Measurements from ENCODE around the gene TNRC6C. TPM values are rescaled to one million over a fixed set of nuclear protein-coding genes. Genes with fewer than 3 reads are reported as not detected.
"Not testable (repeated sequence)": the region's sequence is repeated elsewhere in the genome, so short reads cannot be mapped to it uniquely, and the experiment has no call there.

TNRC6C gene
- total RNA-seq, 3 donors from 2014 or later, result 19.6 to 25.0 (median 20.4) TPM

GRCh38 chr17:78075011-78075410 is 116.5 kb downstream of the TNRC6C start:
- Mint-ChIP-seq H3K4me3 (no peak overlapping the region), H3K4me1 (ENCODE audit: low read depth) (no peaks in the 10 kb centered on the region), H3K27me3 (ENCODE audit: low read depth) (no peaks in the 10 kb centered on the region), H3K9me3 (no peaks in the 10 kb centered on the region), H3K36me3 (ENCODE audit: insufficient read depth) (peaks cover 42% of the 10 kb centered on the region)
- DNase-seq (no peak), ATAC-seq (no peak)

GRCh38 chr17:78075545-78075944 is 117.0 kb downstream of the TNRC6C start:
- H3K27me3 Mint-ChIP-seq (ENCODE audit: low read depth), result no peaks in the 10 kb centered on the region
- H3K9me3 Mint-ChIP-seq, result no peaks in the 10 kb centered on the region
- H3K4me3 Mint-ChIP-seq, result no peak overlapping the region
- peaks cover 39% of the 10 kb centered on the region for H3K36me3 Mint-ChIP-seq (ENCODE audit: insufficient read depth)
- DNase-seq, result no peak
- no peaks in the 10 kb centered on the region for H3K4me1 Mint-ChIP-seq (ENCODE audit: low read depth)
- ATAC-seq, result no peak

GRCh38 chr17:78079253-78079652 is 120.8 kb downstream of the TNRC6C start:
- no peaks in the 10 kb centered on the region for H3K4me1 Mint-ChIP-seq (ENCODE audit: low read depth)

GRCh38 chr17:78081551-78081950 is 123.0 kb downstream of the TNRC6C start:
- Mint-ChIP-seq H3K4me3 (no peak overlapping the region), H3K27me3 (ENCODE audit: low read depth) (no peaks in the 10 kb centered on the region), H3K36me3 (ENCODE audit: insufficient read depth) (peaks cover 32% of the 10 kb centered on the region), H3K4me1 (ENCODE audit: low read depth) (no peaks in the 10 kb centered on the region), H3K9me3 (no peaks in the 10 kb centered on the region)
- DNase-seq (no peak), ATAC-seq (no peak)

More at GRCh38 chr17:78079253-78079652, 120.8 kb downstream of the TNRC6C start:
- Mint-ChIP-seq H3K36me3 (ENCODE audit: insufficient read depth) (peaks cover 37% of the 10 kb centered on the region), H3K4me3 (no peak overlapping the region), H3K27me3 (ENCODE audit: low read depth) (no peaks in the 10 kb centered on the region), H3K9me3 (no peaks in the 10 kb centered on the region)
- DNase-seq, result no peak
- ATAC-seq, result no peak

GRCh38 chr17:78082355-78082872 is 123.9 kb downstream of the TNRC6C start:
- H3K36me3 Mint-ChIP-seq (ENCODE audit: insufficient read depth), result peaks cover 33% of the 10 kb centered on the region
- not testable (repeated sequence) for DNase-seq

GRCh38 chr17:78082988-78083387 is 124.5 kb downstream of the TNRC6C start:
- no peak for DNase-seq
- Mint-ChIP-seq H3K4me3 (no peak overlapping the region), H3K4me1 (ENCODE audit: low read depth) (no peaks in the 10 kb centered on the region), H3K9me3 (no peaks in the 10 kb centered on the region), H3K36me3 (ENCODE audit: insufficient read depth) (peaks cover 34% of the 10 kb centered on the region), H3K27me3 (ENCODE audit: low read depth) (no peaks in the 10 kb centered on the region)
- ATAC-seq, result no peak

More at GRCh38 chr17:78082355-78082872, 123.9 kb downstream of the TNRC6C start:
- H3K4me3 Mint-ChIP-seq; H3K9me3 Mint-ChIP-seq; H3K4me1 Mint-ChIP-seq (ENCODE audit: low read depth); ATAC-seq; H3K27me3 Mint-ChIP-seq (ENCODE audit: low read depth): not testable (repeated sequence)

- Mint-ChIP-seq H3K4me1 (ENCODE audit: low read depth) (no peaks in the 10 kb centered on the region), H3K9me3 (no peaks in the 10 kb centered on the region)
These were observed 128.2 kb downstream of the TNRC6C start for GRCh38 chr17:78086740-78087139.

GRCh38 chr17:78088529-78088928 is 130.0 kb downstream of the TNRC6C start:
- DNase-seq, result no peak
- H3K36me3 Mint-ChIP-seq (ENCODE audit: insufficient read depth), result peaks cover 41% of the 10 kb centered on the region

More at GRCh38 chr17:78086740-78087139, 128.2 kb downstream of the TNRC6C start:
- Mint-ChIP-seq H3K27me3 (ENCODE audit: low read depth) (no peaks in the 10 kb centered on the region), H3K36me3 (ENCODE audit: insufficient read depth) (peaks cover 35% of the 10 kb centered on the region), H3K4me3 (no peak overlapping the region)
- DNase-seq, result no peak
- no peak for ATAC-seq

GRCh38 chr17:78089576-78090281 is 131.2 kb downstream of the TNRC6C start:
- H3K4me1 Mint-ChIP-seq (ENCODE audit: low read depth), result no peaks in the 10 kb centered on the region
- peaks cover 46% of the 10 kb centered on the region for H3K36me3 Mint-ChIP-seq (ENCODE audit: insufficient read depth)
- H3K4me3 Mint-ChIP-seq, result no peak overlapping the region
- no peak for ATAC-seq
- no peaks in the 10 kb centered on the region for H3K27me3 Mint-ChIP-seq (ENCODE audit: low read depth)
- DNase-seq, result no peak
- H3K9me3 Mint-ChIP-seq, result no peaks in the 10 kb centered on the region

More at GRCh38 chr17:78088529-78088928, 130.0 kb downstream of the TNRC6C start:
- no peak overlapping the region for H3K4me3 Mint-ChIP-seq
- no peaks in the 10 kb centered on the region for H3K9me3 Mint-ChIP-seq
- no peaks in the 10 kb centered on the region for H3K27me3 Mint-ChIP-seq (ENCODE audit: low read depth)
- no peak for ATAC-seq
- H3K4me1 Mint-ChIP-seq (ENCODE audit: low read depth), result no peaks in the 10 kb centered on the region

- H3K9me3 Mint-ChIP-seq, result no peaks in the 10 kb centered on the region
- DNase-seq (no peak), ATAC-seq (no peak)
- H3K36me3 Mint-ChIP-seq (ENCODE audit: insufficient read depth), result peaks cover 49% of the 10 kb centered on the region
- no peak overlapping the region for H3K4me3 Mint-ChIP-seq
- no peaks in the 10 kb centered on the region for H3K27me3 Mint-ChIP-seq (ENCODE audit: low read depth)
- no peaks in the 10 kb centered on the region for H3K4me1 Mint-ChIP-seq (ENCODE audit: low read depth)
These were observed 134.4 kb downstream of the TNRC6C start for GRCh38 chr17:78092794-78093324.

GRCh38 chr17:78095035-78095434 is 136.5 kb downstream of the TNRC6C start:
- Mint-ChIP-seq H3K4me1 (ENCODE audit: low read depth) (no peaks in the 10 kb centered on the region), H3K36me3 (ENCODE audit: insufficient read depth) (peaks cover 58% of the 10 kb centered on the region), H3K9me3 (no peaks in the 10 kb centered on the region), H3K4me3 (no peak overlapping the region), H3K27me3 (ENCODE audit: low read depth) (no peaks in the 10 kb centered on the region)
- ATAC-seq (no peak), DNase-seq (no peak)

GRCh38 chr17:78096093-78096492 is 137.6 kb downstream of the TNRC6C start:
- Mint-ChIP-seq H3K36me3 (ENCODE audit: insufficient read depth) (peaks cover 59% of the 10 kb centered on the region), H3K4me1 (ENCODE audit: low read depth) (no peaks in the 10 kb centered on the region), H3K9me3 (no peaks in the 10 kb centered on the region), H3K27me3 (ENCODE audit: low read depth) (no peaks in the 10 kb centered on the region), H3K4me3 (no peak overlapping the region)
- ATAC-seq (no peak), DNase-seq (no peak)

GRCh38 chr17:78101112-78101511 is 142.6 kb downstream of the TNRC6C start:
- DNase-seq, result no peak
- ATAC-seq, result no peak
- Mint-ChIP-seq H3K36me3 (ENCODE audit: insufficient read depth) (peaks cover 49% of the 10 kb centered on the region), H3K4me3 (no peak overlapping the region), H3K27me3 (ENCODE audit: low read depth) (no peaks in the 10 kb centered on the region), H3K9me3 (no peaks in the 10 kb centered on the region), H3K4me1 (ENCODE audit: low read depth) (no peaks in the 10 kb centered on the region)

GRCh38 chr17:78101542-78101941 is 143.0 kb downstream of the TNRC6C start:
- no peaks in the 10 kb centered on the region for H3K9me3 Mint-ChIP-seq
- ATAC-seq (no peak), DNase-seq (no peak)
- H3K27me3 Mint-ChIP-seq (ENCODE audit: low read depth), result no peaks in the 10 kb centered on the region
- H3K4me3 Mint-ChIP-seq, result no peak overlapping the region
- peaks cover 46% of the 10 kb centered on the region for H3K36me3 Mint-ChIP-seq (ENCODE audit: insufficient read depth)
- no peaks in the 10 kb centered on the region for H3K4me1 Mint-ChIP-seq (ENCODE audit: low read depth)

GRCh38 chr17:78103311-78103710 is 144.8 kb downstream of the TNRC6C start:
- H3K27me3 Mint-ChIP-seq (ENCODE audit: low read depth), result no peaks in the 10 kb centered on the region
- DNase-seq (no peak), ATAC-seq (no peak)
- H3K4me3 Mint-ChIP-seq, result no peak overlapping the region
- no peaks in the 10 kb centered on the region for H3K9me3 Mint-ChIP-seq
- H3K36me3 Mint-ChIP-seq (ENCODE audit: insufficient read depth), result peaks cover 37% of the 10 kb centered on the region
- H3K4me1 Mint-ChIP-seq (ENCODE audit: low read depth), result peaks cover 10% of the 10 kb centered on the region
